ENCODE data around the gene C3orf18.

C3orf18 gene

GRCh38 chr3:50604110-50604621, 36.6 kb upstream of the C3orf18 start:
- DNase-seq (ENCODE audit: low read depth, low spot score) = no peak
- peak overlapping the region; percentile 79 for H3K27ac ChIP-seq

DNA sequence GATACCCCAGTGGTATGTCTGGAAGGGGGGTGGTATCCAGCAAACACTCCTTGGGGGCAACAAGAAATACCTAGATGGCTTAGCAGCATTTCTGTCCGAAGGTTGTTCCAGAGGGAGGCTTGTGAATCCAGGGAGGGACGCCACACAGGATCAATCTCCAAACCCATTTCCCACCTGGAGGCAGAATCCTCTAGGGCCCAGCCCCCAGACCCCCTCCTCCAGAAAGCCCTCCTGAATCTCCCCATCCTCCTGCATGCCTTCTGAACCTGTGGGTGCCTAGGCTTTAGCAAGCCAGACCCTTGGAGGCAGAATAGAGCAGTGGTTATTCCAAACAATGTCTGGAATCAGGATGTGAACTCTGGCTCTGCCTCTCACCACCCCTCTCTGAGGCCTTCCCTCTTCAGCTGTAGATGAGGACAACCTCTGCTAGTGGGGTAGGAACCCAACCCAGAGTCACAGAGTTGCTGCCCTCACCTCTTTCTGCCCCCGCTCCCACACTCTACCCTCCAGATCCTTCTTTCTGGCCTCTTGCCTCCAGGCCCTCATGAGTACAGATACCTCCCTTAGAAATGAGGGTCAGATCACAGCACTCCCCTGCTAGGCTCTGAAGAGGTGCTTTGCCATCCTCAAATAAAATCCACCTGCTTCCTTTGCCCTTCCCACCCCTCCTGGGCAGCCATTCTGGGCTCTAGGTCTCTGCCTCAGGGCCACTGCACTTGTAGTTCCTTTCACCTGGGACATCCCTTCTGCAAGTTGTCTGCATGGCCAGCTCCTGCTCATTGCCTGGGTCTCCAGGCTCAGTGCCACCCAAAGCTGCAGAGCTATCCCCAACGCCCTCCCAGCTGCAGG, 35.9 kb upstream of the C3orf18 start:
- DNase-seq (ENCODE audit: low read depth, low spot score) = no peak
- peak overlapping the region; percentile 91 for H3K27ac ChIP-seq

GRCh38 chr3:50602595-50603191, 35.1 kb upstream of the C3orf18 start:
- DNase-seq (ENCODE audit: low read depth, low spot score) = no peak
- H3K27ac ChIP-seq = peak overlapping the region; percentile 91

- DNase-seq (ENCODE audit: low read depth, low spot score) = no peak
- peak overlapping the region; percentile 91 for H3K27ac ChIP-seq
Measured at GRCh38 chr3:50600841-50601591, 33.5 kb upstream of the C3orf18 start.

GRCh38 chr3:50600141-50600753, 32.7 kb upstream of the C3orf18 start:
- DNase-seq (ENCODE audit: low read depth, low spot score) = no peak

GRCh38 chr3:50599716-50600118, 32.2 kb upstream of the C3orf18 start:
- no peak for DNase-seq (ENCODE audit: low read depth, low spot score)
- H3K27ac ChIP-seq = no peak overlapping the region

More at GRCh38 chr3:50600141-50600753, 32.7 kb upstream of the C3orf18 start:
- H3K27ac ChIP-seq = no peak overlapping the region

- no peak for DNase-seq (ENCODE audit: low read depth, low spot score)
- H3K27ac ChIP-seq = no peak overlapping the region
Measured at GRCh38 chr3:50599115-50599715, 31.7 kb upstream of the C3orf18 start.

DNA sequence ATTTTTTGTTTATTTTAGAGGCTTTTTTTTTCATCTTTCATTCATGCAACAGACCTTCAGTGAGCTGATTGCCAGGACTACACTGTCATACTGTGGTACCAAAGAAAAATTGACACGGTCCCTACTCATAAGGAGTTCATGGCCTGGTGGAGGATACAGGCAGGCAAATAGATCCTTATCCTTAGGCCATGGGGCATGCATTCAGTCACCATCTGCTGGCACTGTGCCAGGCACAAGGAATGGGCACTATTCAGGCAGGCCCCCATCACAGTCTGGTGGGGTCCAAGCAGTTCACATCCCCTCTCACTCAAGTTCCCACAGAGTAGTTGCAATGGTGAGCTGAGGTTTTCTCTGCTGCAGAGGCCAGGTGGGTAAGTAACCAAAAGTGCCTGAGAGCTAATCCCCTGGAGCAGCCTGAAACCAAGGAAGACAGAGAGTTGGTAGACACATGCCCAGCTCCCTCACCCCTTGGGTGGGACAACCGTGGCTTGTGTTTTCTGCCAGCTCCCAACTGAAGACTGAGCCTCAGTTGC, 26.8 kb upstream of the C3orf18 start:
- no peak overlapping the region for H3K27ac ChIP-seq
- no peak for DNase-seq (ENCODE audit: low read depth, low spot score)

- DNase-seq (ENCODE audit: low read depth, low spot score) = no peak
- no peak overlapping the region for H3K27ac ChIP-seq
Measured at GRCh38 chr3:50592568-50592967, 25.0 kb upstream of the C3orf18 start.

DNA sequence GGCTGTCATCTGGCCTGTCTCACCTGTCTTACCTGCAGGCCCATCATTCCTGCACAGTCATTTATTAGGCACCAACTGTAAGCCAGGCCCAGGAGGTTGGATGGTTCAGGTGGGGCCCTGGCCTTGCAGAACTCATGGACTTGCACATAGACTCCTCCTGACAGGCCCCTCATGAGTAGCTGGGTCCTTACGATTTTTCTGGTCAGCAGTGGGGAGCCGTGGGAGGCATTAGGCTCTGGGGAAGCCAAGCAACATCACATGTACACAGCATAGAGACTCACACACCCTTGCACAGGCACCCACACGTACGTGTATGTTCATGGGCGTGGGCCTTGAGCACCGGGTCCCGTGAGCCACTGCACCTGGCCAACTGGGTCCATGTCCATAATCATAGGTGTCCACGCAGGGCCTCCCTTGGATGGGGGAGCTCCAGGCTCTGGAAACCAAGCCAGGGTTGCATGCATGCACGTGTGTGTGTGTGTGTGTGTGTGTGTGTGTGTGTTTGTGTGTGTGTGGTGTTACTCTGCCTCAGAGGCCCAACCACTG, 23.7 kb upstream of the C3orf18 start:
- DNase-seq (ENCODE audit: low read depth, low spot score) = no peak
- no peak overlapping the region for H3K27ac ChIP-seq

DNA sequence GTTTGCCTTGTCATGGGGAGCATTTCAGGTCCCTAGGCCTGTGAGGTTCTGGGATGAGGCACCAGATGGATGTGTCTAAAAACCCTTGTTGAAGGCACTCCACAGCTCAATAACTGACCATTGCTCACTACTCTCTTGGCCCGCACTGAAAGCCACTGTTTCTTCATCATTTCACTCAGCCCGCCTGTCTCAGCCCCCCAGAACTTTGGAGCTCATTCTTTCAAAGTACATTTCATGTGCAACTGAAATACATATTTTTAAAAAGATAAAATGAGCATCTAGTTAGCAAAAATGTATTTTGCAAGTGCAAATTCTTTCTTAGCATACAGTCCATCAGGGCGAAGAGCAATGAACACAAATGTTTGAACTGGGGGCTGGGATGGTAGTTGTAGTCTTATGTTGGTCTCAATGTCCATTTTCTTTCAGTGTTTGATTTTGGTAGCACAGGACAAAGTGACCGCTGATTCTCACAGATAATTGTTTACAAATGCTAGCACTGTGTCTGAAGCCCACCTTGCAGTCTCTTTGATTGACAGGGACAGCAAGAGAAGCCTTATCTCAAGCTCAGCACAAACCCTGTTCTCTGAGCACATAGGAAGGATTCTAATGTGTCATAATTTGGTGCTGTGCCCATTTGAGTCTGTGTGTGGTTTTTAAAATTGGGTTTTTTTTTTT, 21.3 kb upstream of the C3orf18 start:
- H3K27ac ChIP-seq = no peak overlapping the region
- no peak for DNase-seq (ENCODE audit: low read depth, low spot score)

GRCh38 chr3:50587806-50588758, 20.5 kb upstream of the C3orf18 start:
- no peak for DNase-seq (ENCODE audit: low read depth, low spot score)
- no peak overlapping the region for H3K27ac ChIP-seq

GRCh38 chr3:50587373-50587772, 19.8 kb upstream of the C3orf18 start:
- DNase-seq (ENCODE audit: low read depth, low spot score) = no peak
- H3K27ac ChIP-seq = no peak overlapping the region

GRCh38 chr3:50586763-50587070, 19.2 kb upstream of the C3orf18 start:
- DNase-seq (ENCODE audit: low read depth, low spot score) = no peak
- H3K27ac ChIP-seq = no peak overlapping the region

DNA sequence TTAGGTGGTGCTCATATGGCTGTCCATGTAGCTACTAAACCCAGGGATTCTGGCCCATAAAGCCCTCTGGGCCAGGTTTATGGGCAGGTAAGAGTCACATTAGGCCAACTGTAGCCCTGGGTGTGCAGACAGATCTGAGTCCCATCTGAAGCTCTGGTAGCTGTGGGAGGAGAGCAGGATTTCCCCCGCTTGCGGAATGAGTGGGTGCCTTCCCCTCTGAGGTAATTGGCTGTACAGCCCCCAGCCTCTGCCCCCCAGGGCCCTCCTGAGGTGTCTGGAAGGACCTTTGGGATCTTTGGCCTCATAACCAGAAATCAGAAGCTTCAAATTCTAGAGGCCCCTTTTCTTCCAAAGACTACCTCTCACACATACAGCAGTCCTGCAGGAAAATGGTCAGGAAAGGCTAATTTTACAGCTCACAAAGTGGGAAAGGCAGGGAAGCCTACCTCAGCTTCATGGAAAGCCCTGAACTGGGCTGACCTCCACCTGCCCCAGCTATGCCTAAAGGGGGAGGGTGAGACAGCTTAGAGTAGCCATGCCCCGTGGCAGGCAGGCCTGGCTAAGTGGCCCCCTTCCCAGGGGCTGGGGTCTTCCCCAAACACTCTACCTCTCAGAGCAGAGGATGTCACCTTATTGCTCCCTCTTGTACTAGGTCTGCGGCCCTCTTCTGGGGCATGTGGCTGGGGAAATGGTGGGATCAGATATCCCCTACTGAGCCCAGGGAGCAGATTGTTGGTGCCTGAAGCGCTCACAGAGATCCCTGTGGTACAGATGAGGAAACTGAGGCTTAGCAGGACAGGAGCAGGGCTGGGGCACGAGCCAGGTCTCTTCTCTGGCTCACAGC, 18.6 kb upstream of the C3orf18 start:
- no peak for DNase-seq (ENCODE audit: low read depth, low spot score)
- H3K27ac ChIP-seq = no peak overlapping the region

GRCh38 chr3:50584391-50584790, 16.8 kb upstream of the C3orf18 start:
- DNase-seq (ENCODE audit: low read depth, low spot score) = no peak
- no peak overlapping the region for H3K27ac ChIP-seq

- H3K27ac ChIP-seq = no peak overlapping the region
- no peak for DNase-seq (ENCODE audit: low read depth, low spot score)
Measured at GRCh38 chr3:50583897-50584296, 16.4 kb upstream of the C3orf18 start.
